Measurements from ENCODE around the gene BRSK2.
A peak's percentile ranks its signal among the peaks of the same experiment; 100 is the strongest.

The BRSK2 gene

GRCh38 chr11:1454576-1454975 lies 64.8 kb downstream of the BRSK2 start:
- H3K9me3 ChIP-seq (ENCODE audit: control insufficient read depth, low read length), result no peaks in the 10 kb centered on the region

GRCh38 chr11:1455032-1455762 lies 65.5 kb downstream of the BRSK2 start:
- Histone ChIP-seq H3K9ac (ENCODE audit: low read length) (no peak overlapping the region), H3K27me3 (replicated peaks; ENCODE audit: control insufficient read depth, insufficient read depth, low read length) (peaks cover 36% of the 10 kb centered on the region), H3K4me3 (ENCODE audit: low read length) (no peak overlapping the region), H3K4me1 (ENCODE audit: control insufficient read depth, insufficient read depth, low read length) (peaks cover 2% of the 10 kb centered on the region), H3K36me3 (ENCODE audit: control insufficient read depth, insufficient read depth, low read length, severe bottlenecking) (no peaks in the 10 kb centered on the region), H3K9me3 (ENCODE audit: control insufficient read depth, low read length) (no peaks in the 10 kb centered on the region)
- DNase-seq (ENCODE audit: low read depth), result no peak

More at GRCh38 chr11:1454576-1454975, 64.8 kb downstream of the BRSK2 start:
- Histone ChIP-seq H3K27me3 (replicated peaks; ENCODE audit: control insufficient read depth, insufficient read depth, low read length) (peaks cover 36% of the 10 kb centered on the region), H3K4me1 (ENCODE audit: control insufficient read depth, insufficient read depth, low read length) (no peaks in the 10 kb centered on the region), H3K4me3 (ENCODE audit: low read length) (no peak overlapping the region), H3K36me3 (ENCODE audit: control insufficient read depth, insufficient read depth, low read length, severe bottlenecking) (no peaks in the 10 kb centered on the region), H3K9ac (ENCODE audit: low read length) (no peak overlapping the region)
- DNase-seq (ENCODE audit: low read depth), result no peak

GRCh38 chr11:1455763-1456060 lies 66.0 kb downstream of the BRSK2 start:
- DNase-seq (ENCODE audit: low read depth), result no peak
- H3K4me3 ChIP-seq (ENCODE audit: low read length), result no peak overlapping the region
- peaks cover 36% of the 10 kb centered on the region for H3K27me3 ChIP-seq (replicated peaks; ENCODE audit: control insufficient read depth, insufficient read depth, low read length)
- peaks cover 2% of the 10 kb centered on the region for H3K4me1 ChIP-seq (ENCODE audit: control insufficient read depth, insufficient read depth, low read length)
- no peaks in the 10 kb centered on the region for H3K9me3 ChIP-seq (ENCODE audit: control insufficient read depth, low read length)
- no peak overlapping the region for H3K9ac ChIP-seq (ENCODE audit: low read length)
- no peaks in the 10 kb centered on the region for H3K36me3 ChIP-seq (ENCODE audit: control insufficient read depth, insufficient read depth, low read length, severe bottlenecking)

GRCh38 chr11:1456176-1456575 lies 66.4 kb downstream of the BRSK2 start:
- Histone ChIP-seq H3K36me3 (ENCODE audit: control insufficient read depth, insufficient read depth, low read length, severe bottlenecking) (no peaks in the 10 kb centered on the region), H3K9me3 (ENCODE audit: control insufficient read depth, low read length) (no peaks in the 10 kb centered on the region), H3K9ac (ENCODE audit: low read length) (no peak overlapping the region), H3K27me3 (replicated peaks; ENCODE audit: control insufficient read depth, insufficient read depth, low read length) (peaks cover 35% of the 10 kb centered on the region), H3K4me3 (ENCODE audit: low read length) (no peak overlapping the region), H3K4me1 (ENCODE audit: control insufficient read depth, insufficient read depth, low read length) (peaks cover 2% of the 10 kb centered on the region)
- no peak for DNase-seq (ENCODE audit: low read depth)

- Histone ChIP-seq H3K36me3 (ENCODE audit: control insufficient read depth, insufficient read depth, low read length, severe bottlenecking) (no peaks in the 10 kb centered on the region), H3K9ac (ENCODE audit: low read length) (no peak overlapping the region), H3K4me1 (ENCODE audit: control insufficient read depth, insufficient read depth, low read length) (peaks cover 2% of the 10 kb centered on the region), H3K9me3 (ENCODE audit: control insufficient read depth, low read length) (no peaks in the 10 kb centered on the region), H3K4me3 (ENCODE audit: low read length) (no peak overlapping the region), H3K27me3 (replicated peaks; ENCODE audit: control insufficient read depth, insufficient read depth, low read length) (peaks cover 29% of the 10 kb centered on the region)
- no peak for DNase-seq (ENCODE audit: low read depth)
Measured at GRCh38 chr11:1456596-1457325, 67.0 kb downstream of the BRSK2 start.

GRCh38 chr11:1457326-1457680 lies 67.6 kb downstream of the BRSK2 start:
- Histone ChIP-seq H3K9me3 (ENCODE audit: control insufficient read depth, low read length) (no peaks in the 10 kb centered on the region), H3K36me3 (ENCODE audit: control insufficient read depth, insufficient read depth, low read length, severe bottlenecking) (no peaks in the 10 kb centered on the region), H3K4me1 (ENCODE audit: control insufficient read depth, insufficient read depth, low read length) (peaks cover 2% of the 10 kb centered on the region), H3K9ac (ENCODE audit: low read length) (no peak overlapping the region), H3K27me3 (replicated peaks; ENCODE audit: control insufficient read depth, insufficient read depth, low read length) (peaks cover 24% of the 10 kb centered on the region), H3K4me3 (ENCODE audit: low read length) (no peak overlapping the region)
- DNase-seq (ENCODE audit: low read depth), result no peak

- no peaks in the 10 kb centered on the region for H3K9me3 ChIP-seq (ENCODE audit: control insufficient read depth, low read length)
- peaks cover 2% of the 10 kb centered on the region for H3K4me1 ChIP-seq (ENCODE audit: control insufficient read depth, insufficient read depth, low read length)
- H3K9ac ChIP-seq (ENCODE audit: low read length), result no peak overlapping the region
- no peaks in the 10 kb centered on the region for H3K36me3 ChIP-seq (ENCODE audit: control insufficient read depth, insufficient read depth, low read length, severe bottlenecking)
- peaks cover 18% of the 10 kb centered on the region for H3K27me3 ChIP-seq (replicated peaks; ENCODE audit: control insufficient read depth, insufficient read depth, low read length)
- H3K4me3 ChIP-seq (ENCODE audit: low read length), result no peak overlapping the region
- no peak for DNase-seq (ENCODE audit: low read depth)
Measured at GRCh38 chr11:1457856-1458255, 68.1 kb downstream of the BRSK2 start.

GRCh38 chr11:1458340-1459218 lies 68.8 kb downstream of the BRSK2 start:
- Histone ChIP-seq H3K36me3 (ENCODE audit: control insufficient read depth, insufficient read depth, low read length, severe bottlenecking) (no peaks in the 10 kb centered on the region), H3K27me3 (replicated peaks; ENCODE audit: control insufficient read depth, insufficient read depth, low read length) (peaks cover 12% of the 10 kb centered on the region), H3K9ac (ENCODE audit: low read length) (no peak overlapping the region), H3K4me1 (ENCODE audit: control insufficient read depth, insufficient read depth, low read length) (peaks cover 2% of the 10 kb centered on the region), H3K9me3 (ENCODE audit: control insufficient read depth, low read length) (no peaks in the 10 kb centered on the region), H3K4me3 (ENCODE audit: low read length) (no peak overlapping the region)
- DNase-seq (ENCODE audit: low read depth), result peak; percentile 10

GRCh38 chr11:1459219-1459575 lies 69.5 kb downstream of the BRSK2 start:
- H3K36me3 ChIP-seq (ENCODE audit: control insufficient read depth, insufficient read depth, low read length, severe bottlenecking), result no peaks in the 10 kb centered on the region
- no peak overlapping the region for H3K9ac ChIP-seq (ENCODE audit: low read length)
- H3K4me3 ChIP-seq (ENCODE audit: low read length), result no peak overlapping the region
- peaks cover 2% of the 10 kb centered on the region for H3K4me1 ChIP-seq (ENCODE audit: control insufficient read depth, insufficient read depth, low read length)
- no peak for DNase-seq (ENCODE audit: low read depth)
- no peaks in the 10 kb centered on the region for H3K9me3 ChIP-seq (ENCODE audit: control insufficient read depth, low read length)
- peaks cover 6% of the 10 kb centered on the region for H3K27me3 ChIP-seq (replicated peaks; ENCODE audit: control insufficient read depth, insufficient read depth, low read length)

- Histone ChIP-seq H3K4me1 (ENCODE audit: control insufficient read depth, insufficient read depth, low read length) (peaks cover 2% of the 10 kb centered on the region), H3K9ac (ENCODE audit: low read length) (no peak overlapping the region), H3K36me3 (ENCODE audit: control insufficient read depth, insufficient read depth, low read length, severe bottlenecking) (no peaks in the 10 kb centered on the region), H3K9me3 (ENCODE audit: control insufficient read depth, low read length) (no peaks in the 10 kb centered on the region), H3K4me3 (ENCODE audit: low read length) (no peak overlapping the region), H3K27me3 (replicated peaks; ENCODE audit: control insufficient read depth, insufficient read depth, low read length) (no peaks in the 10 kb centered on the region)
- DNase-seq (ENCODE audit: low read depth), result no peak
Measured at GRCh38 chr11:1459764-1460395, 70.1 kb downstream of the BRSK2 start.
